GM12874 (cell line): ENCODE results near the gene MVD.

Experiments
- TF ChIP-seq, protein P1 (sequence below): IDR thresholded peaks from 2 replicates; pipeline ENCODE4 v1.5.1; 2011; ENCODE audit warnings: low read depth, mild to moderate bottlenecking, control low read depth, low read length, moderate library complexity; ENCODE audit not compliant: insufficient read depth

The MVD gene

DNA sequence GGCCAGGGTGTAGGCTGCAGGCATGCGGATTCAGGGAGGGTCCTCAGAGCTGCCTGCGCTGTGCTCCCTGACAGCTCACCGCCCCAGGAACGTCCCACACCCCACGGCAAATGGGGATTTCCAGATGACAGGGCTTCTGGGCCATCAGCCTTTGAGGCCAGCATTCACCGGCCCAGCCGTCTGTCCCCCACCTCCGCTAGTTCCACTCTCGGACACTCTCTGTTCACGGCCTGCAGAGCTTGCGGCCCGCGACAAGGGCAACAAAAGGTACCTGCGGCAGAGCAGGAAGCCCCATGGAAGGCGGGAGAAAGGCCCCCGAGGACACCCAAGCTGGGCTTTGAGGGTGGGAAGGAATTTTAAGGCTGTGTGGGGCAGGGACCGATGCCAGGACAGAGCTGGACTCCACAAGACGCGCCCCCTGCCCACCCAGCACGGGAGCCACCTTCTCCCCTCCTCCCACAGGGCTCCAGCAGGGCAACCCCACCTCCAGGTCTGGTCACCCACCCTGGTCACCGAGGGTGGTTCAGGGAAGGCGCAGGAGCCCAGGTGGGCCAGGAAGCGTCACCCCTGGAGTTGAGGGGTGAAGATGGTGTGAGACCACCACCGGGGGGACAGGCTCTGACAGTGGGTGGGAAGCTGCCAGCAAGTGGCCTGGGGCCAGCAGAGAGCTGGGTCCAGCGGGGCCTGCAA is 6.5 kb downstream of the MVD start:
- TF ChIP-seq, protein P1, sequence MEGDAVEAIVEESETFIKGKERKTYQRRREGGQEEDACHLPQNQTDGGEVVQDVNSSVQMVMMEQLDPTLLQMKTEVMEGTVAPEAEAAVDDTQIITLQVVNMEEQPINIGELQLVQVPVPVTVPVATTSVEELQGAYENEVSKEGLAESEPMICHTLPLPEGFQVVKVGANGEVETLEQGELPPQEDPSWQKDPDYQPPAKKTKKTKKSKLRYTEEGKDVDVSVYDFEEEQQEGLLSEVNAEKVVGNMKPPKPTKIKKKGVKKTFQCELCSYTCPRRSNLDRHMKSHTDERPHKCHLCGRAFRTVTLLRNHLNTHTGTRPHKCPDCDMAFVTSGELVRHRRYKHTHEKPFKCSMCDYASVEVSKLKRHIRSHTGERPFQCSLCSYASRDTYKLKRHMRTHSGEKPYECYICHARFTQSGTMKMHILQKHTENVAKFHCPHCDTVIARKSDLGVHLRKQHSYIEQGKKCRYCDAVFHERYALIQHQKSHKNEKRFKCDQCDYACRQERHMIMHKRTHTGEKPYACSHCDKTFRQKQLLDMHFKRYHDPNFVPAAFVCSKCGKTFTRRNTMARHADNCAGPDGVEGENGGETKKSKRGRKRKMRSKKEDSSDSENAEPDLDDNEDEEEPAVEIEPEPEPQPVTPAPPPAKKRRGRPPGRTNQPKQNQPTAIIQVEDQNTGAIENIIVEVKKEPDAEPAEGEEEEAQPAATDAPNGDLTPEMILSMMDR: no peak

DNA sequence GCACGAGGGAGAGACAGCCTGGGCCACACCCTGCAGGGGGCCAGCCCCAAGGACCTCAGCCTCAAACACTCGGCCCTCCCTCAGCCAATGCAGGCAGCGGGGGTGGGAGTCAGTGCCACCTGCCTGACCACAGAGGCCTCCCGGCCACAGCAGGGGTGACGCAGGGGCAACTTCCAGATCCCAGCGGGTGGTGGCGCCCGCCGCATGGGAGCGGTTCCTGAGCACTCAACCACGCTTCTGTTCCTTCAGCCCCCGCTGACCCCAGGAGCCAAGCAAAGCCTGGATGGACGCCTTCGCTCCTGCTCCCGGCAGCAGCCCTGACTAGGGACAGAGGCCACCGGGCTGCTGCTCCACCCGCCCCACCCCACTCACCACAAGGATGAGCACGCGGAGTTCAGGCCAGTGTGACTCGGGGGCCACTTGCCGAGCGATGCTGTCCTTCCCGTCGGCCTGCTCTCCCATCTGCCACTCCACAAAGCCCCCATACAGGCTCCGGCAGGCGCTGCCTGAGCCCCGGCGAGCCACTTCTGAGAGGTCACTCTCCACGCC is 7.1 kb downstream of the MVD start:
- TF ChIP-seq, protein P1: no peak

DNA sequence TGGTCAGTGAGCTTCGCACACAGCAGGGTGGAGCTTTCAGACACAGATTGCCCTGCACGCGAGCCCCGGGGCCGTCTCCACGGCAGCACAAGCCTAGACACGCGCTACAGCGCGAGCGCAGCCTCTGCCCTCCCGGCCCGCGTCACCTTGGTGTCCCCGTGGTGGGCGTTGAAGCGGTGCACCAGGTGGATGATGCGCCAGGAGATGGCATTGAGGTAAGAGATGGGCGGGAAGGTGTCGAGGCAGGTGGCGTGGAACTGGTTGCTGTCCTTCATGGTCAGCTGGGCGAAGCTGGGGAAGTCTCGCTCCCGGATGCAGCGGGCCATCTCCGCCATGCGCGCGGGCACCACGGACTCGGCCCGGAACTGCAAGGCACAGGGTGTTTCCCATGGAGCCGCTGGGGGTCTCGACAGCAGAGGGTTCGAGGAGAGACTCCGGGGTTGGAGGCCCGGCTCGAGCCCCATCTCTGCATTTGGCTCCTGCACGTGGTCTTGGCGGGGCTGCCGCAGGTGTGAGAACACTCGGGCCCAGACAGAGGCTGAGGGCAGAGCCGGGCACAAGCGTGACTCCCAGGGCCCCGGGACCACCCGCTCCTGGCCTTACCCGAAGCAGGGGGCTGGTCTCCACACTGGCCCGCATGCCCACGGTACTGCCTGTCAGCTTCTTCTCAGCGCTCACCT is 7.7 kb downstream of the MVD start:
- TF ChIP-seq, protein P1: no peak

DNA sequence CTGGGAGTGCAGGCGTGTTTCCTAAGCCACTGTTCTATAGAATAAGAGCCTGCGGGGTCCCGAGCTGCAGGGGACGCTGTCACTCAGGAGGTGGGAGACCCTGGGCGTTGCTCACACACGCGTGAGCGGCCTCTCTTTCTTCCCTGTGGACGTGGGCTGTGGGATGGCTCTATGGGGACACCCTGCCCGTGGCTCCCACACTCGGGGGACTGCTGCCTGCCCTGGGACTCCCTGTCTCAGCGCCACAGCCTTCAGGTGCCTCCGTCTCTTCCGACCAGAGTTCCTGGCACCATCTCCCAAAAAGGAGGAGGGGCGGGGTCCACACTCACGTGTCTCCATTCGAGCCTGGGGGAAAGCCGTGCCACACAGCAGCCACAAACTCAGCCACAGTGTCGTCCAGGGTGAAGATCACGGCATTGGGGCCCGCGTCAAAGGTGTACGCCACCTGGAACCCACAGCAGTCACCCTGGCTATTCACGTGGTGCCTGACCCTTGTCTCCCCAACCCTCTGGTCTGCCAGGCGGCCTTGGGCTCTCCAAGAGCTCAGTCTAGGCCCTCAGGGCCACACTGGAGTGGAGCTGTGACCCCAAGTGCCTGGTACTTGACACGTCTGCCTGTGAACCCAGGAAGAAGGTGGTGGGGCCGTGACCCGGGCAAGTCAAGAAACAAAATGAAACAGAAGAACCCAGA is 8.4 kb downstream of the MVD start:
- TF ChIP-seq, protein P1: no peak

DNA sequence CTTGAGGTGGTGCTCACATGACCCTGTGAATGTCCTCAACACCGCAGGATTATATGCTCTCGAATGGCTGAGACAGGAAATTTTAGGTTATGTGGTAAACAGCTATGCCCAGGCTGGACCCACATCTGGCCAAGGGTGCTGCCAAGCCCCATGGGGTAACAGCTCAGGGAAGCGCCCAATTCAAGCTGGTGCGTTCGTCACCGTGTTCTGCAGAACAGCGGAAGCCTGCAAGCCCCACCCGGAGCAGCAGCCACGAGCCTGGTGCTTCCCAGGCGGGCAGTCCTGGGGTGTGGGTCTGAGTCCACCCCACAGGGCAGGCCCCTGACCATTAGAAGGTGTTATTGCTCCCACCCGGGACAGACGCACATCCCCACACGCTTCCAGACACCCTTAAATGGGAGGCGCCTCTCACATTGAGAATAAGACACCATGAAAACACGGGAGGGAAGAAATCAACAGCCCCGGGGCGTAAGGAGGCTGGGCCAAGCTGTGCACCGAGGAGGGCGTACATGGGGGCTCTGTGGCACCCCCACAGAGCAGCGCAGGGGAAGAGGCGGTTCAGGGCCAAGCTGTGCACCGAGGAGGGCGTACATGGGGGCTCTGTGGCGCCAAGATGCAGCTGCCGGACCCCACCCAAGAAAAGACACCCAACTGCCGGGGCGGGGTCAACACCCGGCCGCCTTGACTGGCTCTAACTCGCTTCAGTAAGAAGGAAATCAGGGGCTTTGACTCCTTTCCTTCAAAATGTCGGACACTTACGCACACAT is 9.1 kb downstream of the MVD start:
- TF ChIP-seq, protein P1: no peak

DNA sequence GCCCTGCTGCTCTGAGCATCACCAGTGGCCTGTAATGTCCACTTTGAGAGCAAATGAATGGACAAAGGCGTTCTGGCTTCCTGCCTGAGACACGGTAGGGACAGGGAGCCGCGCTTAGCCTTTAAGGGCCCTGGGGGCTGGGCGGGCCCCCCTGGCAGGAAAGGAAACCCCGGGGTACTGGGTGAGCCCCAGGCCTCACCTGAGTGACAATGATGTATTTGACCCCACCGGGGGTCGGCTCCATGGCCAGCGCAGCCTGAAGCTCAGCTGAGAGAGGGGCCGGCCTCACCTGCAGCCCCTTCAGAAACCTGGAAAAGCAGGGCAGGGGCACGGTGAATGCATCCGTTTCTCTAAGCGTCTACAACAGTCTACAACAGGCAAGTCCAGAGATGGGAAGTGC is 9.8 kb downstream of the MVD start:
- TF ChIP-seq, protein P1: no peak

DNA sequence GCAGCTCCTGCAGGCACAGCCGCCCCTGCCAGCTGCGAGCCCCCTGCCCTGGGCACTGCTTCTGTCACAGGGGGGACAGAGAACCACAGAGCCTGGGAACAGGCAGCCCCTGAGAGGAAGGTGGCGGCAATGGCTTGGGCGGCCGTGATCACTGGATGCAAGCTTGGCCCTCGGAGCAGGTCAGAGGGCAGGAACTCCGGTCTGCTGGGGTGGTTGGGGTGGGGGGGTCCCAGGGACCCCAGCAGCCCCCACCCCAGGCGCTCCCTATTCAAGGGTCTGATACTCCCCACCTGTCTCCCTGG is 10.2 kb downstream of the MVD start:
- TF ChIP-seq, protein P1: no peak
